ENCODE measurements around the gene EYS. TPM values are rescaled to one million over a fixed set of nuclear protein-coding genes. Genes with fewer than 3 reads are reported as not detected.

The EYS gene
- total RNA-seq, 6 experiments from 2014 or later, result 0.18 TPM; not detected in 5

DNA sequence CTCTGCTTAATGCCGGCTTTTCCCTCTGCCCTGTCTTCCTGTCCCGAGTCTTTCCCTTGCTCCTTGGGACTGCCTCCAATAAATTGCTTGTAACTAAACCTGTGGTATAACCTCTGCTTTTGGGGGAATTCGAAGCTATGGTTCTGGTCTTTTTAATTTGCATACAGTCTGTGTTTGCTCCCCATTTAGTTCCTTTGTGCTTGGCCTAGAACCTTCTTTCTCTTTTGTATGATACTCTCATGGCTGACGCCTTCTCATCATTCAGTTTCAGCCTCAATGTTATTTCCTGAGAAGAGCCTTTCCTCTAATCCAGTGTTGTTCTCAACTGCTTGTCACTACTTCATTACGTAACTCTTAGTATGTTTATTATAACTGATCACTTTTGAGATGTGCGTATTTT lies 1823.4 kb downstream of the EYS start:
- Mint-ChIP-seq H3K4me1 (ENCODE audit: low read depth) (no peaks in the 10 kb centered on the region), H3K36me3 (ENCODE audit: low read depth) (no peaks in the 10 kb centered on the region), H3K27ac (no peak overlapping the region), H3K4me3 (no peak overlapping the region), H3K9me3 (no peaks in the 10 kb centered on the region), H3K27me3 (ENCODE audit: insufficient read depth) (no peaks in the 10 kb centered on the region)
- no peak for DNase-seq
- TF ChIP-seq, protein P1, sequence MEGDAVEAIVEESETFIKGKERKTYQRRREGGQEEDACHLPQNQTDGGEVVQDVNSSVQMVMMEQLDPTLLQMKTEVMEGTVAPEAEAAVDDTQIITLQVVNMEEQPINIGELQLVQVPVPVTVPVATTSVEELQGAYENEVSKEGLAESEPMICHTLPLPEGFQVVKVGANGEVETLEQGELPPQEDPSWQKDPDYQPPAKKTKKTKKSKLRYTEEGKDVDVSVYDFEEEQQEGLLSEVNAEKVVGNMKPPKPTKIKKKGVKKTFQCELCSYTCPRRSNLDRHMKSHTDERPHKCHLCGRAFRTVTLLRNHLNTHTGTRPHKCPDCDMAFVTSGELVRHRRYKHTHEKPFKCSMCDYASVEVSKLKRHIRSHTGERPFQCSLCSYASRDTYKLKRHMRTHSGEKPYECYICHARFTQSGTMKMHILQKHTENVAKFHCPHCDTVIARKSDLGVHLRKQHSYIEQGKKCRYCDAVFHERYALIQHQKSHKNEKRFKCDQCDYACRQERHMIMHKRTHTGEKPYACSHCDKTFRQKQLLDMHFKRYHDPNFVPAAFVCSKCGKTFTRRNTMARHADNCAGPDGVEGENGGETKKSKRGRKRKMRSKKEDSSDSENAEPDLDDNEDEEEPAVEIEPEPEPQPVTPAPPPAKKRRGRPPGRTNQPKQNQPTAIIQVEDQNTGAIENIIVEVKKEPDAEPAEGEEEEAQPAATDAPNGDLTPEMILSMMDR (IDR thresholded peaks at IDR 0.05), result no peak

GRCh38 chr6:63882208-63882607 lies 1824.8 kb downstream of the EYS start:
- H3K4me3 Mint-ChIP-seq, result no peak overlapping the region
- no peaks in the 10 kb centered on the region for H3K9me3 Mint-ChIP-seq
- no peak for DNase-seq
- TF ChIP-seq, protein P1 (IDR thresholded peaks at IDR 0.05), result peak; percentile 49
- no peaks in the 10 kb centered on the region for H3K4me1 Mint-ChIP-seq (ENCODE audit: low read depth)
- H3K27ac Mint-ChIP-seq, result no peak overlapping the region
- H3K36me3 Mint-ChIP-seq (ENCODE audit: low read depth), result no peaks in the 10 kb centered on the region
- H3K27me3 Mint-ChIP-seq (ENCODE audit: insufficient read depth), result no peaks in the 10 kb centered on the region

GRCh38 chr6:63881791-63882190 lies 1825.2 kb downstream of the EYS start:
- H3K9me3 Mint-ChIP-seq, result no peaks in the 10 kb centered on the region
- H3K27ac Mint-ChIP-seq, result no peak overlapping the region
- H3K27me3 Mint-ChIP-seq (ENCODE audit: insufficient read depth), result no peaks in the 10 kb centered on the region
- TF ChIP-seq, protein P1 (IDR thresholded peaks at IDR 0.05), result no peak
- H3K4me3 Mint-ChIP-seq, result no peak overlapping the region
- DNase-seq, result no peak
- no peaks in the 10 kb centered on the region for H3K36me3 Mint-ChIP-seq (ENCODE audit: low read depth)
- H3K4me1 Mint-ChIP-seq (ENCODE audit: low read depth), result no peaks in the 10 kb centered on the region

GRCh38 chr6:63872233-63872632 lies 1834.8 kb downstream of the EYS start:
- TF ChIP-seq, protein P1 (IDR thresholded peaks at IDR 0.05), result peak; percentile 30; the same call in 1 of the 2 replicates

GRCh38 chr6:63868351-63868750 lies 1838.7 kb downstream of the EYS start:
- no peak overlapping the region for H3K27ac Mint-ChIP-seq
- no peak overlapping the region for H3K4me3 Mint-ChIP-seq
- TF ChIP-seq, protein P1 (IDR thresholded peaks at IDR 0.05), result no peak
- H3K4me1 Mint-ChIP-seq (ENCODE audit: low read depth), result no peaks in the 10 kb centered on the region
- no peaks in the 10 kb centered on the region for H3K9me3 Mint-ChIP-seq
- DNase-seq, result no peak
- H3K36me3 Mint-ChIP-seq (ENCODE audit: low read depth), result no peaks in the 10 kb centered on the region
- H3K27me3 Mint-ChIP-seq (ENCODE audit: insufficient read depth), result peaks cover 5% of the 10 kb centered on the region; the same call in 1 of the 2 replicates

More at GRCh38 chr6:63872233-63872632, 1834.8 kb downstream of the EYS start:
- Mint-ChIP-seq H3K27ac (no peak overlapping the region), H3K4me3 (no peak overlapping the region), H3K9me3 (no peaks in the 10 kb centered on the region), H3K4me1 (ENCODE audit: low read depth) (no peaks in the 10 kb centered on the region), H3K36me3 (ENCODE audit: low read depth) (no peaks in the 10 kb centered on the region), H3K27me3 (ENCODE audit: insufficient read depth) (peaks cover 6% of the 10 kb centered on the region)
- DNase-seq, result no peak

Measured in HFFc6 (cell line).